Retinal pigment epithelial cell (primary cell): ENCODE results near the gene LIMD2.

Experiments
- DNase-seq: peaks from one replicate; pipeline ENCODE4 v3.0.0-alpha.2; 2010; ENCODE audit warnings: low read depth
- H3K4me3 ChIP-seq: 2 replicates; pipeline ENCODE4 v1.5.1; 2011; ENCODE audit warnings: mild to moderate bottlenecking, low read length, control low read depth, moderate library complexity
- TF ChIP-seq, protein P1 (sequence below): conservative IDR thresholded peaks from 2 replicates; pipeline ENCODE4 v1.5.1; 2011; ENCODE audit warnings: low read depth, low read length, control low read depth, inconsistent platforms

Gene LIMD2

GRCh38 chr17:63700528-63701455 lies 867 bp upstream of the LIMD2 start:
- no peak for DNase-seq
- TF ChIP-seq, protein P1, sequence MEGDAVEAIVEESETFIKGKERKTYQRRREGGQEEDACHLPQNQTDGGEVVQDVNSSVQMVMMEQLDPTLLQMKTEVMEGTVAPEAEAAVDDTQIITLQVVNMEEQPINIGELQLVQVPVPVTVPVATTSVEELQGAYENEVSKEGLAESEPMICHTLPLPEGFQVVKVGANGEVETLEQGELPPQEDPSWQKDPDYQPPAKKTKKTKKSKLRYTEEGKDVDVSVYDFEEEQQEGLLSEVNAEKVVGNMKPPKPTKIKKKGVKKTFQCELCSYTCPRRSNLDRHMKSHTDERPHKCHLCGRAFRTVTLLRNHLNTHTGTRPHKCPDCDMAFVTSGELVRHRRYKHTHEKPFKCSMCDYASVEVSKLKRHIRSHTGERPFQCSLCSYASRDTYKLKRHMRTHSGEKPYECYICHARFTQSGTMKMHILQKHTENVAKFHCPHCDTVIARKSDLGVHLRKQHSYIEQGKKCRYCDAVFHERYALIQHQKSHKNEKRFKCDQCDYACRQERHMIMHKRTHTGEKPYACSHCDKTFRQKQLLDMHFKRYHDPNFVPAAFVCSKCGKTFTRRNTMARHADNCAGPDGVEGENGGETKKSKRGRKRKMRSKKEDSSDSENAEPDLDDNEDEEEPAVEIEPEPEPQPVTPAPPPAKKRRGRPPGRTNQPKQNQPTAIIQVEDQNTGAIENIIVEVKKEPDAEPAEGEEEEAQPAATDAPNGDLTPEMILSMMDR = no peak
- H3K4me3 ChIP-seq = peak overlapping the region; percentile 36

DNA sequence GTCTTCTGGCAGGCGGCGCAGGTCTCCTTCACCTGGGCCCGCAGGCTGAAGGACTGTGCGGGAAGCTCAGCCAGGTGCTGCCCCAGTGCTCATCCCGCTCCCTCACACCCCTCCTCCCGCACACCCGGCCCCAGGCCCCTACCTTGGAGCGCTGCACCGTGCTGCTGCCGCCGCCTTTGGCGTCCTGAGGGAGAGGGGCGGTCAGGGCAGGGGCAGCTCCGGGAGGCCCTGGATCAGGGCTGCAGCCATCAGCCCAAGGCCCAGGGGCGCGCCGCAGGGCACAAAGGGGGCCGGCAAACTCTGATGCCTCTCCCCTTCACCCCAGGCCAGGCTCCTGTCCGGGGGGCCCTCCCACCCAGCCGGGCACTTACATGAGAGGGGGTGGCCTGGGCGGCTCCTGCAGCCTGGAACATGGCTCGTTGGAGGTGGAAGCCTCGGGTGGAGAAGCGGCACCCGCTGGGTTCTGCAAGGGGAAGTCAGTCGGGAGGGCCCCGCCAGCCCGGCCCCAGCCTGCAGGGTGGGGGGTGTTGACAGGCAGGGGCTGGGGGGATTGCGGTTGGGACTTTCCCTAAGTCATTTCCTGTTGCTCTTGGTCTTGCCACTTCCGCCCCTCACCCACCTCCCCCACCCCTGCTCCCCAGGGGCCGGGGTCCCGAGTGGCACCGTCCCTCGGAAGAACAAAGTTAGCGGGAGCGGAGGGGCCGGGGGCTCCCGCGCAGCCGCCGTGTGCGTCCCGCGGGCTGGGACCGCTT lies 863 bp downstream of the LIMD2 start:
- peak overlapping the region; percentile 49 for H3K4me3 ChIP-seq
- TF ChIP-seq, protein P1 = no peak
- no peak for DNase-seq

DNA sequence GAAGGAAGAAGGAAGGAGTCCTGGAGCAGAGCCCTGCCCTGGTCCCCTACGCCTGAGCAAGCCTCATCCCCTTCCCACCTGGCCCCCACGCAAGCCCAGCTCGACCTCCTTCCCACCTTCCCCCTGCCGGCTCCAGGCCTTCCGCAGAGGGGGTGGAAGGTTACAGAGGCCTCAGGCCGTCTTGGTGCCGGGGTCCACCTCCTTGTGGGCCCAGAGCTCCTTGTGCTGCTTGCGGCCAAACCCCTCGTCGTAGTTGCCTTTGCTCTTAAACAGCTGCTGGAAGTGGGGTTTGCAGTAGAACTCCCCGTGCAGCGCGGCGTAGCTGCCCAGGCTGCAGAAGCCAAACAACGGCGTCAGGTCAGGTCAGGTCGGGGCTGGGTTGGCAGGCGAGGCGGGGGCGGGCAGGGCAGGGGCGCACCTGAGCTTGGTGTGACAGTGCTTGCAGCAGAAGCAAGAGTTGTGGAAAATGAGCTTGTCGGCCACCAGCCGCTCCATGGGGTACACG lies 1.5 kb downstream of the LIMD2 start:
- TF ChIP-seq, protein P1 = no peak
- DNase-seq = no peak
- peak overlapping the region; percentile 49 for H3K4me3 ChIP-seq

DNA sequence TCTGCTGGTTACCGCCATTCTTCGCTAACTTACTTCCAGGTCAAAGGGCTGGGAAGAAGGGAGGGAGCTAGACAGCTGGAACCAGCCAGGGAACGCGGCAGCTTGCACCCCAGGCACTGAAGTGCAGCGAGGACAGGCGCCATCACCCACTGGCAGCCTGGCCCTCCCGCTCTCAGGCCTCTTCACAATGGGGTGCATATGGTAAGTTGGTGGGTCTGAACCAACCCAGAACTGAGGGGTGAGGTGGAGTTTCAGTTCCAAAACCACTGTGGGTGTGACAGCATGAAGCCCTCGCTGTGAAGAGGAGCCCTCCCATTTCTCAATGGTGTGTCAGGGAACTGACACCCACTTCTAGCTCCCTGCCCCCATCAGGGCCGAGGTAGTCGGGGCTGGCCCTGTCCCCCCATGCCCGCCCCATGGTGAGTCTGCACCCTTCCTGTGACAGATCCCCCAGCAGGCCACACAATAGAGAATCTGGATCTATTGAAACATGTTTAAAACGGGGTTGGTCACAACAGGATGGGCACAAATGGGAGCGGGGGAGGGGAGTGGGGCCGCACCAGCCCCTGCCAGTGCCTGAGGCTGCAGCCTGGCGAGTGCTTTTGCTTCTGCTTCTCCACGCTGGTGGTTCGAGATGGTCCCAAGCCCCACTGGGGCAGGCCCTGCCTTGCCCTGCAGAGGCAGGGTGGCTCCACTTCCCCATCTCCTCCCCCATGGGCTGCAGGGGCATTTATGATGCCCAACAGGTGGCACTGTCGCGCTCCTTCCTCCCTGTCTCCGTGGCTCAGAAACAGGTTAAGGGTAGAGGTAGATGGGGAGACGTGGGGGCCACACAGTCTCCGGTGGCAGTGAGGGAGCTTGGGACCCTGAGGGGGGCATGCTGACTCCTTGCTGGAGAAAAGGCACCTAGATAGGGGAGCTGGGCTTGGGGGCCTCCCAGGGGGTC lies 2.3 kb downstream of the LIMD2 start:
- DNase-seq = no peak
- no peak overlapping the region for H3K4me3 ChIP-seq
- TF ChIP-seq, protein P1 = peak; percentile 62

DNA sequence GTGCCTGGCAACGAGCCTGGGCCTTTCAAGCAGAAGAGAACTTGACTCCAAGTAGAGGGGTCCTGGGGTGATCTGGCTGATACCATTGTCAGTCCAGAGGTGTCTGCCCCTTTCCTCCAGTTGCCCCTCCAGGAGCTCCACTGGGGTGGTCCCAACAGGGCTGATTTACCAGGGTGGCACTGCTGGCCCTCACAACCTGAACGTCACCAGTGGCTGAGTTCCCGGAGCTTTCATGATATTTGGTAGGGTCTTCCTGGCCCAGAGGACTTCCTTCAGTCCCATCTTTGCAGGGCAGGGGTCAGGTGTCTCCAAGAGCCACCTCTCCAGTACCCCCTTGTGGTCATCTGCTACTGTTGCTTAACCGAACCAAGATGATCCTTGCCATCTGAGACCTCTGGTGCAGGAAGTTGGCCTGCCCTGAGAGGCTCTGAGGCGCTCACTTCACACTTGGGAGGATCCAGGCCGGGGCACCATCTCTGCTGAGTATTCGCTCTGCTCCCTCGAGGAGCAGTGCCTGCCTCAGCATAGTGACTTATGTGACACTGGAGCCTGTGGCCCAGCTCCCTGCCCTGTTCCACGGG lies 3.5 kb downstream of the LIMD2 start:
- no peak for DNase-seq
- TF ChIP-seq, protein P1 = peak; percentile 59
- H3K4me3 ChIP-seq = no peak overlapping the region

- no peak overlapping the region for H3K4me3 ChIP-seq
- TF ChIP-seq, protein P1 = no peak
- no peak for DNase-seq
These were observed 4.0 kb downstream of the LIMD2 start for GRCh38 chr17:63695889-63696288.
